GM03348 (cell line): ENCODE data around the gene SLC22A12.
A peak's percentile ranks its signal among the peaks of the same experiment; 100 is the strongest.

Source experiments
- DNase-seq: peaks from one replicate; pipeline ENCODE4 v3.0.0; 2012; ENCODE audit warnings: low spot score

Gene SLC22A12

DNA sequence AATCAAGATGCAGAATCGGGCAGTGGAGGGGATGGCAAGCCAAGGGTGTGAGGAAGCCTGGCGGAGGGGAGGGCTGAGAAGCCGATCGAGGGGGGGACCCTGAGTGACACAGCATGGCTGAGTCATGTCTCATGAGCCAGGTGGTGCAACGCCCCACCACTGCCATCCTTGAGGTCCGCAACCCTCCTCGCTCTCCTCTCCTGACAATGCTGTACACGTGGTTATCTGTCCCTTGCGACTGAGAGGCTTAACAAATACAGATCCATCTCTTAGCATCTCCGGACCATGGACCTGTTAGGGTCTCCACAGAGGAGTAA is 14.2 kb downstream of the SLC22A12 start:
- no peak for DNase-seq

DNA sequence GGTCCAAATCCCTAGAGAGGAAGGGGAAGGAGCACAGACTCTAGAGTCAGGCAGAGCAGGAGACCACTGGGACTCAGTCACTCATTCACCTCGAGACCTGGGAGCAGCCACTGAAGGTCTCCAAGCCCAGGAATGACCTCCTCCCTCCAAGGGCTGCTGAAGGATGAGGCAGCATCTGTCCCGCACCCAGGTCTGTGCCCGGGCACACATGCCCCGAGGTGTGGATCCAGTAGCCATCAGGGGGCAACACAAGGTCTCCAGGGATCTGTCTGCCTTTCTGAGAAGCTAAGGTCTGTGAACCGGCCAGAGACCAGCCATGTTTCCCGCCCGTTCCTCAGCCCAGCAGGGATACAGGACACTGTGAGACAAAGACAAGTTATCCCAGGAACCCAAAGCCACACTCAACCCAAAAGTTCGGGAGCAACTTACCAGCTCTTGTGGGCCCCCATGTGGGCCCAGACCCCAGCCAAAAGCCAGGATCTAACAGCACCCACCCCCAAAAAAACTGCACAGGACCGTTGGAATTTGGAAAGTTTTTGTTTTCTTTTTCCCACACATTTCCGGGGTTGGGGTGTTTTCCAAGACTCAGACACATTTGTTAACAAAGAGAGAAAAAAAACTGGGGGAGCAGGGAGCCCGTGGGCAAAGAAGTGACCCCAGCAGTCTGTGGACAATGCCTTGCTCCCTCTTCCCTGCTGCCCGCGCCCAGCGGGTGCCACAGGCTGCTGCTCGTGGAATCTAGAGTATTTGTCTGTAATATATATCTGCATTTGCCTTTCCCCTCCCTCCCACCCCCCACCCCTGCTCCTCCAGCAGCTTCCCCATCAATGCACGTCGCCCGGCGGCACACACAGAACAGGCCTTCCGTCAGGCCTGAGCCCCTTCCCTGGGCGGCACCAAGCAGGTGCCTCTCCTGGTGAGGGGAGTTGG is 14.9 kb downstream of the SLC22A12 start:
- no peak for DNase-seq

DNA sequence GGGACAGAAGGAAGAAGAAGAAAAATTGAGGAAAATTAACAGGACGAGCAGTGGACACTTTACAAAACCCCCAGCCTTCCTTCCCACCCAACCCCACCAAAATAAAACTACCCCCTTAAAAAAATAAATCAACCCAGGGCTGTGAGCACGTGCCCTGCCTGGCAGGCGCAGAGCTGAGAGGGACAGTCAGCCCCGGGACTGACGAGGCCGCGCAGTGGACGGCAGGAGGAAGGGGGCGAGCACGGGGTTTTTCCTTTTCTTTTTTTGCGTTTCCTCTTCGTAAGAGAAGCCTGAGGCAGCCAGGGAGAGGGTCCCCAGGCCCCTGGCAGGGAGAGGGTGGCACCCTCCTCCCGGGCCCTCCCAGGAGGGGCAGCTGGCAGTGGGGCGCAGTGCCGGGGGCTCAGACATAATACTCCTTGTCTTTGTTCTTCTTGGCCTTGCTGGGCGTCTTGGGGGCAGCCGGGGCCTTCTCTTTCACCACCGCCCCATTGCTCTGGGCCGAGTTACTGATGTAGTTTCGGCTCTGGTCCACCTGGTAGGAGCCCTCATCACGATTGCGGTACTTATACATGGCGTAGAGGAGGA is 15.9 kb downstream of the SLC22A12 start:
- no peak for DNase-seq

DNA sequence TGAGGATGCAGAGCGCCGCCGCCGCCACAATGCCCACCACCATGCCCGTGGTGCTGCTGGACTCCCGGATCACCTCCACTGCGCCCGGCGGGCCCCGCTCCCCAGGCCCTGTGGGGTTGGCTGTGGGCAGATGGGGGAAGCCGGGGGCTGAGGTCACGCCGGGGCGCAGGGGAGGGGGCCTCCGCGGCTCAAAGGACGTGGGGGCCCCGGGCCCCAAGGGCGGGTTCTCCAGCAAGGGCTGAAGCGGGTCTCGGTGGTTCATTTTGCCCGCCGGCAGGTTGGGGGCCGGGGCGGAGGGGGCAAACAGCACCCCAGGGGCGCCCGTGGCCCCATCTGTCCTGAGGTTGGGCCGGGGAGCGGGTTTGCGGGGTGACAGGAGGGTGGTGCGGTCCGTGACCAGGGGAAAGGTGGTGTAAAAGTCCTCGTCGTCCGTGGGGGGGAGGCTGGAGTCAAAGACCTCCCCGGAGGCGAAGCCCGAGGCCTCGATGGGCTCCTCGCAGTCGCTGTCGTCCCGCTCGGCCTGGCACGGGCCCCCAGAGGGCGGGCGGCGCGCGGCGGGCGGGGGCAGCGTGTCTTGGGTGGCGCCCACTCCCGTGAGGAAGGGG is 16.5 kb downstream of the SLC22A12 start:
- no peak for DNase-seq

DNA sequence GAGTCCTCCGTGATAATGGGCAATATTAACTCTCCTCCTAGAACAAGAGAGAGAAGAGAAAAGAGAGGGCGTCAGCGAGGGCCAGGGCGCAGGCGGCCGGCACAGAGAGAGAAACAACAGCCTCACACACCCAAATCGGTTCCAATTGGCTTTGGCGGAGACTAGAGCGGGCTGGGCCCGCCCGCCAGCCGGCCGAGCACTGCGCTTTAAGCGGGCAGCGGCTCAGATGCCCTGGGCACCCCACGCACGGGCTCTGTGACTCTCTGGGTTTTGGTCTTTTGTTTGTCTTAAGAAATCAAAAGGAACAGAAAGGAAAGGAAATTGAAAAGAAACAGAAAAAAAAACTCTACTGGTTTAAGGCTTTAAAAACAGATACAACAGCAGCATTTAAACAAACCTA is 17.0 kb downstream of the SLC22A12 start:
- DNase-seq = peak; percentile 87

DNA sequence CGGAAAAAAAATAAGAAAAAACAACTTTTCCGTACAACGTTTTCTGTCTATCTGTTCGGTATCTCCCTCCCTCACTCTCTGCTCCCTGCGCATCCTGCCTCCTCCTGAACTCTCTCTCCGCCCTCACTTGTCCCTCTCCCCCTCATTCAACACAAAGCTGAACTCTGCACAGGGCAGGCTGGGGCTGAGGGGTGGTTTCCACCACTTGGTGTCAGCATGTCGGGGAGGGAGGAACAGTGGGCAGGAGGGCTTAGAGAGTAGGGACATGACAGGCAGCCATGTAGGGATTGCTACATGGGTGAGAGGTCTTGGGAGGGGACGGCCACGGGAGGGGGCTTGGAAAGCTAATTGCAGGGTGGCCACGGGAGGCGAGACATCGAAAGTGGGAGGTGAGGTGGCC is 17.6 kb downstream of the SLC22A12 start:
- DNase-seq = no peak

DNA sequence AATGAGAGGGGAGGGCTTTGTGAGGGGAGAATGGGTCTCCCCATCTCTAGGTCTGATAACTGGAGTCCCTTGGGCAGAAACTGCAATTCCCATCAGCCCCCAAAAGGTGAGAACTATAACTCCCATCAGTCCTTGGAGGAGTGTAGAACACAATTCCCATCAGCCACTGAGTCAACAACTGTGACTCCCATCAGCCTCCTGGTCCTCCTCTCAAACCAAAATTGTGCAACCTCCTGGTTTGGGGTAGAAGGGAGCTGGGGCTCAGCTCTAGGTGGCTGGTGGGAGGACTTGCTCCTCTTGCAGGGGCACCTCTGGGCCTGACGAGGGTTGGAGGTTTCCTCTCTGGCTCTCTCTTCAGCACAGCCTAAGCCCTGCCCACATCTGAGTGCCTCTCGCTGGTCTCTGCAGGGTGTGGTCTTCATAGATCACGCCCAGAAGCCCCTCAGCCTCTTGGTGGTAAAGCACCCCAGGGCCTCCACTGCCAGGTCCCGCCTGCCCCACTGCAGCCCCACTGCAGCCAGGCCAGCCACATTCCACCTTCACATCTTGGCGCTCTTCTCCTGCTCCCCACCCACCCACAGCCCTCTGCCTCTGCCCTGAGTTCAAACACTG is 18.5 kb downstream of the SLC22A12 start:
- DNase-seq = no peak

DNA sequence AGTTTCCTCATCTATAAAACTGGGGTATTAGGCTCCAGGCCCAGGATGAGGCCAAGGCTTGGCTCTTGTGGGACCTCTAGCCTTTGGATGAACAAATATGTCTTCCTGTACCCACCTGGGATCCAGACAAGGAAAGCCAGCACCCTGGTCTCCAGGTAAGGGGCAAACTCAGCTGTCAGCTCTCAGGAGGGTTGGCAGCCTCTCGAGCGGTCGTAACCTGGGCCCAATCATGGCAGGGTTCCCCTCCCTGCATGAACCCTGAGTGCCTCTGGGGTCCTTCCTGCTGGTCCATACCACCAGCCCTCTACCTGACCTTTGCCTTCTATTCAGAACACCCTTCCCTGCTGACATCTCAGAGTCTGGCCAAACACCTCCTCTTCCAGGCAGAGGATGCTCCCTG is 19.6 kb downstream of the SLC22A12 start:
- no peak for DNase-seq

DNA sequence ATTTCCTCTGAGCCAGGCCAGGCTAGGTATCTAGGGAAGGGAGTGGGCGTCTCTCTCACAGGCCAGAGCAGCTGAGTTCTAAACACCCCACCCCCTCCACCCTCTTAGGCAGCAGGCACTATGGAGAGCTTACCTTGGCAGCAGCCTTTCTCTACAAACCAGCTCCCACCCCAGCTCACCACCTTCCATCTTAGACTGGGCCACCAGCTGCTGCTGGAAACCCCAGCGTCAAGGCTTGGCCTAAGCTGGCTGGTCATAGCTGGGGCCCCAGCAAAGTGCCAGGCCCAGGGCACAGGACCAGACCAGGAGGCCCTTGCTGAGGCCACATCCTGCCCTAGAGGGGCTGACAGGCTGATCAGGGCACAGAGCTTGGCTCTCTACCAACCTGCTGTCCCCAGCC is 20.2 kb downstream of the SLC22A12 start:
- DNase-seq = no peak

DNA sequence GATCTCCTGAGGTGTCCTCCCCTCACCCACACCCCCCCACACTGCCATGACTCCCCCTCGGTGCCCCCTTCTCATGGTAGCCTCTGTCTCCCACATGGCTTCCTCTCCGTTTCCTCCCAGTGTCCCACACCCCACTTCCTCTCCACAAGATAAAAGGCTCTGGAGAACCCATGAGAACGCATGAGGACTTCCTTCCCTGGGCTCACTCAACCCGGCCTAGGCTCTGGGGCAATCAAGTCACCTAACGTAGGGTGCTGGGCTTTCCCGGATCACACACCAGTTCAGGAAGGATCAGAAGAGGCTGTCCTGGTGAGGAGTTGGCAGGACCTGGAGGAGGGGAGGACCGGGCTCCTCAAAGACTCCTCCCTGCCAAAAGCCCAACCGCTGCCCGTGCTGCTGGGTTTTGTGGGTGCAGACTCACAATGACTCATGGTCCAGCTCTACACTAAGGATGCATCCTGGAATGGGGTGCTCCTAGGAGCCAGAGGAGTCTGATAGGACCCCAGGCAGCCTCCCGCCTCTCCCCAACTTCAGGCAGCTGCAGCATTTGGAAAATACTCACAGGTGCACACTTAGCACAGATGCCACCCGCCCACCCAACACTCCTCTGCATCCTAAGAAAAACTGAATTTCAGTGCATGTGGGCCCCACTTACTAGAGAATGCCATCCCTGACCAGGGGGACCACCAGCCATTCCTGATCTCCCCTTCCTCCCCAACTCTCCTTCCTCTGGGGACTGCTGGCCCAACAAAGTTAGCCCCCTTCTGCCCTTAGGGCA is 21.0 kb downstream of the SLC22A12 start:
- DNase-seq = peak; percentile 47

DNA sequence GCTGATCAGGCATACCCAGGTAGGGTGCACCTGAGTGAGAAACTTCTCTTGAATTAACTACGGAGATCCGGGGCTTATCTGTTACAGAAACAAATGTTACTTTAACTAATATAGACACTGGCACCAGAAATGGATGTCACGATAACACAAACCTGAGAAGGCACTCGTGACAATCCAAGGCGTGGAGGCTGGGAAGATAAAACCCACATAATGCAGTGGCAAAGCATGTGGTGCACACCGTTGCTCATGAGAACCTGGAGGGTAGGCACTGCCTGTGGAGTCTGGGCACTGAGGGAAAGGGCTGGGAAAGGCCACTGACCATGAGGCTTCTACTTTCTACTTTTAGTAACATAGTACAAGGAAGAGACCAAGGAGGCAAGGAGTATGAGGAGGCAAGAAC is 22.6 kb downstream of the SLC22A12 start:
- DNase-seq = no peak

DNA sequence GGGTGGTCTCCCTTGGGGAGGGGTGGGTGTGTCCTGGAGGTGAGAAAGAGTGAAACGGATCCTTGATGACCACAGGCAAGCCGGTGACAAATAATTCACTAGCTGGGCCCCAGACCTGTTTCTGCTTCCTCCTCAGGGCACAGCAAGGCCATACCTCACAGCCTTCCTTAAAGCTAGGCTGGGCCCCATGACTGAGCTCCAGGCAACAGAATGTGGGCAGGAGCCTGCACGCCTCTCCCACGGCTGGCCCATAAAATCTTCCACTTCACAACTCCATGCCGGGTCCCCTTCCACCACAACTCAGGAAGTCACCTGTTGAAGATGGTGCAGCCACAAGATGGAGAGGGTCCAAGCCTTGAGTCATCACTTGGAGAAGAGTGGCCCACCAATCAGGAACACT is 23.9 kb downstream of the SLC22A12 start:
- DNase-seq = no peak

DNA sequence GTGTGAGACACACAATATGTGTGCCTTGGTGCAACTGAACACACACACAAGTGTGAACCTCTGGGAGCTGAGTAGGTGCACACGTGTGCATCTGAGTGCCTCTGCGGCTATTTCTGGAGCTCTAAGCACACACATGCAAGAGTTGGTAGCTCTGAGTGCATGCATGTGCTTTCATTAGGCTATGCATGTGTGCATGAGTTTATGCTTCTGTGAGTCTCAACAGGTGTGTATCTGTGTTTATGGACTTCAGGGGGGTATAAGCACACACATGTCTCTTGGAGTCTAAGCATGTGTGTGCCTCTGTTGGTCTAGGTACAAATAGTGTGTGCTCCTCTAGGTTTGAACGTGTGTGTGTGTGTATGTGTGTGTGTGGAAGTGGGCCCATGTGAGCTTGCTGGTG is 25.8 kb downstream of the SLC22A12 start:
- no peak for DNase-seq

DNA sequence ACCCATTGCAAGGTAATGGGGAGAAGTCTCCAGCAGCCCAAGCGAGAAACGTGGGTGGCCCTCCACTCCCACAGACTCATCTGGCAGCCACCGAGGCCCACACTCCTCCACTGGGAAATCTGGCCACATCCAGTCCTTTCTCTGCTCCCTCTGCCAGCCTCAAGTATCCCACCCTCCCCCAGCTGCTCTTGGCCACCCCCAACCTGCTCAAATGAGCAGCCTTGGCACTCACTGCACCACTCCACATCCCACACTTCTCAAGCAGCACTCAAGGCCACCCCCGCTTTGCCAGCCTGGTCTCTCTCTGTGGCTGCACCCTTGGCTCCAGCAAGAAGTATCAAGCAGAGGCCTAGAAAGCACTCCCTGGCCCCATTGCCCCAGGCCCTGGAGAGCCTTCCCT is 28.2 kb downstream of the SLC22A12 start:
- DNase-seq = no peak

DNA sequence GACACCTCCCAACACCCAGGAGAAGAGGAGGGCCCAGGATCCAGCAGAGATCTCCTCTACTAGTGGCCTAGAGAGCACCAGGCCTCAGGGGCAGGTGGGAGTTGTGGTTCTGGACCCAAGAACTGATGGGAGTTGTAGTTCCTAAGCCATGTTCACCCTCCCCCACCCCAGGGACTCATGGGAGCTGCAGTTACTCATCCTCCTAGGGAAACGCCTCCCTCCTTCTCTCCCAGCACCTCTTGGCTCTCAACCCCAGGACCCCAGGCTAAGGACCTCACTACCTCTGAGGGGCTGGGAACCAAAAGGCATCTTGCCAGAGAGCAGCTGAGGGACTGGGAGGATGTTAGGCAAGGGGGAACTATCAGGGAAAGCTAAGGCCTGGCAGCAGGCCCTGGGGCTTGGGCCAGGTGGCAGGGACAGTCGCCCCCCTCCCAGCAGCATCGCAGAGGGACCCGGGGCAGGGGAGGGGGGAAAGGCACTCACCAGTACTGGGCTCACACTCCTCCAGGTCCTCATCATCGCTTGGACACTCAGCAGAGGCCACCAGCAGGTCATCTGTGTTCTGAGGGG is 28.9 kb downstream of the SLC22A12 start:
- peak; percentile 53 for DNase-seq

DNA sequence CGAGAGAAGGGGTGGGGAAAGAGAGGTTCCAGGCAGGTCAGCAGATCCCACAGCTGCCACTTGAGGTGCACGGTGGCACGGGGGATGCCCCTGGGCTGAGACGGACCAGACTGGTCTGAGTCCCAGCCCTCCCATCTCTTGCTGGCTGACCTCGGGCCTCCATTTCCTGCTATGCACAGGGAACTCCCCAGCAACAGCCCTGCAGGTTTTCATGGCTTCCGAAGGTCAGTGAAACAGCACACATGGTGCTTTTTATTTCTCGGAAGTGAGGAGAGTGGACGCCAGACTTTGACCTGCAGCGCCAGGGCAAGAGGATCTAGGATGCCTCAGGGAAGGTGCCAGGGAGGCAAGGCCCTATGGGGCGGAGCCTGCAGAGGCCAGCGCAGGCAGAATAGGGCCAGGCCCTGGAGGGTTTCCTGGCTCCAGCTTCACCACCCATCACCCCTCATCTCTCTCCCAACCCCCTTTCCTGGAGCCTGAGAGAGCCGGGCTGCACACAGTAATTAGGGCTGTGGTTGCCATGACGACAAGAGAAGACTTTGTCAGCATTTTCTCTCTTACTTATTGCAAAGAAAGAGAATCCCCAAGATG is 29.5 kb downstream of the SLC22A12 start:
- DNase-seq = no peak

DNA sequence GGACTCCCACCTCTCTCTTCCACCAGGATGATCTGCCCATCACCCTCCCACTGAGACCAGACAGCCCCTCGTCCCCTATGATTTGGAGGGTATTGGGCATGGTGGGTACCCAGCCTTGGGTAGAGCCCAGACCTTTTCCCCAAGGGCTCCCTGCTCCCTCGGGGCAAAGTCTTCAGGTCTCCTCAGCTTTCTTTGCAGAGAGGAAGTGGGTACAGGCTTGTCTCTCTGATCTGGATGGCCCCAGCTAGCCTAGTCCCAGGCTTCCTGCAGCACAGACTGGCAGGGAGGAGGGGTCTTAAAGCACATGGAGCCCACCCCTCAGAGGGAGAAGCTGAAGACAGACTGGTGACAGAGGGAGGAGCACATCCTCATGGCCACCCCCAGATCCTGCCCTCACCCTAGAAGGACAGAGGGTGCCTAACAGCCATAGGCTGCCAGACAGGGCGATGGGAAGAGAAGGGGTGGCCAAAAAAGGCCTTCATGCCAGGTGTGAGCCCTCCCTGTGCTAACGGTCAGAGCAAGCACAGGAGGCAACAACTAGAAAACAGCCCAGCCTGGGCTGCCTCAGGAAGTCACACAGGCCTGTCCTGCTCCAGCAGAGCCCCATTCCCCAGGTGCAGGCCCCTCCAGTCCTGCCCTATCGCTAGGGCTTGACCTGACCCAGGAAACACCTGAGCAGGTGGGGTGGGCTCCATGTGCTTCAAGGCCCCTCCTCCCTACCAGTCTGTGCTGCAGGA is 30.4 kb downstream of the SLC22A12 start:
- DNase-seq = no peak

DNA sequence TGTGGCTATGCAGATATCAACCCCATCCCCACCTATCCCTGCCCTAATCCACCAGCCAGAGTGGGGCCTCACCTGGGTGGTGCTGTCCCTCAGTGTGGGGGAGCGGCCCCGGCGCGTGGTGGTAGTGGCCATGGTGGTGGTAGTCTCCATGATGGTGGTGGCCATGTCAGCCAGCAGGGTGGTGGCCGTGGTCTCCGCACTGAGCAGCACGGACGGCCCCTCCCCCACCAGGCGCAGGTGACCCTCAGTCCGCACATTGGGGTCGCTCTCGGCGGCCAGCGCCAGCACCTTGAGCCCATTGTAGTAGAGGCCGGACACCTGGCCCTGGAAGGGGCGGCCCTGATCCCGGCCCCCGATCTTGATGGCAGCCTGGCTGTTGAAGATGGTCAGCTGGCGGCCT is 31.7 kb downstream of the SLC22A12 start:
- DNase-seq = no peak

DNA sequence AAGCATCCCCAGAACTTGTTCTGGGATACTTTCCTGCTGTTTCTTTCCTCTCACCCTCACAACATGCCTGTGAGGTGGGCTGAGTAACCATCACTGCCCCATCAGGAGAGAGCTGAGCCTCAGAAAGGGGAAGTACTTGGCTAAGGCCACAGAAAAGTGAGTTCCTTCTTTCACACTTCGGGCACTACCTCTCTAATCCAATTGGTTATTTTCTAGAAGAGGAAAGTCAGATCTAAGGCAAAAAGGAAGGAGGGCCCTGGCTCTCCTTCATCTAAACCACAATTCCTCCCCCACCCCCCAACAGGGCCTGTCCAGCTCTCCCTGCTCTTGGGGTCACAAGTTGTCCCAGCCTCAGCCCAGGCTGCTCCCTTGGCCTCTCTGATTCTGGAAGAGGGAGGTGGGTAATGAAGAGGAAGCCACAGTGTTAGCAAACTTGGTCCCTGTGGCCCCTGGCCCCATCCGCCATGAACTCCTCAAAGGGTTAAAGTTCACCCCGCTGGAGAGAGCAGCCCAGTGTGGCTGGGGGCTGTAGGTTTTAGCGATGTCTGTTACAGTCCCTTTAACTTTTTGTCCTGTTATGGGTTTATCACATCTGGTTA is 34.0 kb downstream of the SLC22A12 start:
- no peak for DNase-seq

DNA sequence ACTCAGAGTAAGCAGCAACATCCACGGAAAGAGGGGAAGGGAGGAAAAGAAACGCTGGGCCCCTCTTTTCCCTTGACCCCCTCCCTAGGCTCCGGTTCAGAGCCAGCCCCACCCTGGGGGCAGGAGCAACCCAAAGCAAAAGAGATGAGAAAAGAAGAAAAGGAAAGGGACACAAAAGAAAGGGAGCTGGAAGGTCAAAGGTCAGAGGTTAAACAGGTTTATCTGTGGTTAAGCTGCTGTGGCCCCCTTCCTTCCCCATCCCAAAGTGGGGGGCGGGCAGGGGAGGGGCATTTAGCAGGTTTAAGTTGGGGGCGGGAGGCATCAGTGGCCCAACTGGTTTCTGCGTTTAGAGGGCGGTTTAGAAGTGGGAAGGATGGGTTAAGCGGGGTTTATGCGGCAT is 35.6 kb downstream of the SLC22A12 start:
- DNase-seq = no peak
